ENCODE results near the gene R3HCC1L.
"Not testable (repeated sequence)": the region's sequence is repeated elsewhere in the genome, so short reads cannot be mapped to it uniquely, and the experiment has no call there.

R3HCC1L gene

DNA sequence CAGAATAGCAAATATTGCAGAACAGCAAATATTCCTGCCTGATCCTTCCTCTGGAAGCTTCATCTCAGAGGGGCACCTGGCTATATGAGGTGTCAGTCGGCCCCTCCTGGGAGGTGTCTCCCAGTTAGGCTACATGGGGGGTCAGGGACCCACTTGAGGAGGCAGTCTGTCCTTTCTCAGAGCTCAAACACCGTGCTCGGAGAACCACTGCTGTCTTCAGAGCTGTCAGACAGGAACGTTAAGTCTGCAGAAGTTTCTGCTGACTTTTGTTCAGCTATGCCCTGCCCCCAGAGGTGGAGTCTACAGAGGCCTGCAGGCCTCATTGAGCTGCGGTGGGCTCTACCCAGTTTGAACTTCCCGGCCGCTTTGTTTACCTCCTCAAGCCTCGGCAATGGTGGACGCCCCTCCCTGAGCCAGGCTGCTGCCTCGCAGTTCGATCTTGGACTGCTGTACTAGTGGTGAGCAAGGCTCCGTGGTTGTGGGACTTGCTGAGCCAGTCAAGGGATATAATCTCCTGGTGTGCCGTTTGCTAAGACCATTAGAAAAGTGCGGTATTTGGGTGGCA lies 48.0 kb downstream of the R3HCC1L start:
- not testable (repeated sequence) for DNase-seq

DNA sequence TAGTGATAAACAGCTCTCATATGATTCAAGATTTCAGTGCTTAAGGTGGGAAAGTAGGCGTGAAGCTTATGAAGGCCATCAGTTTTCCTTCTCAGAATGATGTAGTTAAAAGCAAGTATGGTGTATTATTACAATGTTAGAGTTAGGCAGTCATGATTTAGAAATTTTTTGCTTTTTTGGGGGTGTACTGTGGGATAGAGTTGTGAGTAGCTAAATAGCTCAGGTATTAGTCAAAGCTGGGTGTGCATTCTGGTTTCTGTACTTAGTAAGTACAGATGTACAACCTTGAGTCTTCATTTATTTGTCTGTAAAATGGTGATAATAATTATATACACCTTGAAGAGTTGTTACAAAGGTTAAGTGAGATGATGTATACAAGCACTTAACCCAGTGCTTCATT lies 52.2 kb downstream of the R3HCC1L start:
- DNase-seq, result no peak

DNA sequence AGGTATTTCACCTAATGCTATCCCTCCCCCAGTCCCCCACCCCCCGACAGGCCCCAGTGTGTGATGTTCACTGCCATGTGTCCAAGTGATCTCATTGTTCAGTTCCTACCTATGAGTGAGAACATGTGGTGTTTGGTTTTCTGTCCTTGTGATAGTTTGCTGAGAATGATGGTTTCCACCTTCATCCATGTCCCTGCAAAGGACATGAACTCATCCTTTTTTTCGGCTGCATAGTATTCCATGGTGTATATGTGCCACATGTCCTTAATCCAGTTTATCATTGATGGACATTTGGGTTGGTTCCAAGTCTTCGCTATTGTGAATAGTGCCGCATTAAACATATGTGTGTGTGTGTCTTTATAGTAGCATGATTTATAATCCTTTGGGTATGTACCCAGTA lies 56.3 kb downstream of the R3HCC1L start:
- not testable (repeated sequence) for DNase-seq

DNA sequence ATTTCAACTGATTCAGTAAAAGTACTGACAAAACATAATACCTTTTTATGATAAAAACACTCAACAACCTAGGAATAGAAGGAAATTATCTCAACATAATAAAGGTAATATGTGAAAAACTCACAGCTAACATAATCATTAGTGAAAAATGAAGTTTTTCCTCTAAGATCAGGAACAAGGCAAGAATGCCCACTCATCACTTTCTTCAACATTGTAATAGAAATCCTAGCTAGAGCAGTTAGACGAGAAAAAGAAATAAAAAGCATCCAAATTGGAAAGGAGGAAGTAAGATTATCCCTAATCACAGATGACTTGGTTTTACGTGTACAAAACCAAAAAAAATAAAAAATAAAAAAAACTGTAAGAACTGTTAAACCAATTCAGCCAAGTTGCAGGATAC lies 58.6 kb downstream of the R3HCC1L start:
- no peak for DNase-seq

DNA sequence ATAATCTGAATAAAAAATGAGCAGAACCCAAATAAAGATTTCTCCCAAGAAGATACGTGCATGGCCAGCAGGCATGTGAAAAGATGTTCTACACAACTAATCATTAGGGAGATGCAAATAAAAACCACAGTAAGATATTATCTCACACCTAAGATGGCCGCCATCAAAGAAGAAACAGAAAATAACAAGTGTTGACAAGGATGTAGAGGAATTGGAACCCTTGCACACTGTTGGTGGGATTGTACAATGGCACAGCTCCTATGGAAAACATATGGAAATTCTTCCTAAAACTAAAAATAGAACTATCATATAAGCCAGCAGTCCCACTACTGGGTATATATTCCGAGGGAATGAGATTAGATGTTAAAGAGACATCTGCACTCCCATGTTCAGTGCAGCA lies 60.2 kb downstream of the R3HCC1L start:
- no peak for DNase-seq

DNA sequence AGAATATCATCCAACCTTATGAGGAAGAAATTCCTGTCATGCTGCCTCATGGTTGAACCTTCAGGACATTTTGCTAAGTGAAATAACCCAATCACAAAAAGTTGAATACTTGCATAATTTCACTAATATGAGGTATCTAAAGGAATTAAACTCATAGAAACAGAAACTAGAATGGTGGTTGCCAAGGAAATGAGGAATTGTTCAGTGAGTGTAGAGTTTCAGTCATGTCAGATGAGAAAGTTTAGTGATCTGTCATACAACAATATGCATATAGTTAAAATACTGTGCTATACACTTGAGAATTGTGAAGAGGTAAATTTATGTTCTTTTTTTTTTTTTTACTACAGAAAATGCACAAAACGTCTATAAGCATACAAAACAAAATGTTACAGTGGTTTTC lies 60.7 kb downstream of the R3HCC1L start:
- DNase-seq, result no peak

DNA sequence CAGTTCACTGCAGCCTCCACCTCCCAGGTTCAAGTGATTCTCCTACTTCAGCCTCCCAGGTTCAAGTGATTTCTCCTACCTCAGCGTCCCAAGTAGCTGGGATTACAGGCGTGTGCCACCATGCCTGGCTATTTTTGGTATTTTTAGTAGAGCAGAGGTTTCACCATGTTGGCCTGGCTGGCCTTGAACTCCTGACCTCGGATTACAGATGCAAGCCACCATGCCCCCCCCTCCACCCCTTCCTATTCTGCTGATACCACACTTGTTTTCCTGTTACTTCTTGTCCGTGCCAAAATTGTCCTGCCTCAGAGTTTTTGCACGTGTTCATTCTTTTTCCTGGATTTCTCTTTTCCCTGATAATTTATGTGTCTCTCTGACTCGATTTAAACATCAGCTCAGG lies 62.5 kb downstream of the R3HCC1L start:
- no peak for DNase-seq

DNA sequence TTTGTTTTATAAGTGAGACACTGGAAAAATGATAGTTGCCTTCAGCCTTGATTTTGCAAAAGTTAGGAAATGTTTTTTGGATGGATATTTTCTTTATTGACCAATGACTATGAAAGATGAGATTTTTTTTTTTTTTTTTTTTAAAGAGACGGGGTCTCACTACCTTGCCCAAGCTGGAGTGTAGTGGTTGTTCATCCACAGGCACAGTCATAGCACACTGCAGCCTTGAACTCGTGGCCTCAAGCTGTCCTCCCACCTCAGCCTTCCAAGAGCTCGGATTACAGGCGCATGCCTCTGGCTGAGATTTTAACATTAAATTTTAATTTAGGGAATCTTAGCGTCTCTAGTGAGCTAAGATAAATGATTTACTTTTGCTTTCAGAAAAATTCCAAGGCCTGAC lies 67.3 kb downstream of the R3HCC1L start:
- DNase-seq, result no peak

DNA sequence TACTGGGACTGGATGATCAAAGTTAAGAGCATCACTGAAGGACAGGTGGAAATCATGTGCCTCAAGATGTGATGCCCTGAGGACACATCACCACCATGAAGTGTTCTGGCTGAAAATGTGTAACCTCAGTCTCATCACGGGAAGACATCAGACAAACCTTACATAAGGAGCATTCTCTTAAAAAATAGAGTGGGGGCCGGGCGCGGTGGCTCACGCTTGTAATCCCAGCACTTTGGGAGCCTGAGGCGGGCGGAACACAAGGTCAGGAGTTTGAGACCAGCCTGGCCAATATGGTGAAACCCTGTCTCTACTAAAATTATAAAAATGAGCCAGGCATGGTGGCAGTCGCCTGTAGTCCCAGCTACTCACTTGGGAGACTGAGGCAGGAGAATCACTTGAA lies 67.9 kb downstream of the R3HCC1L start:
- DNase-seq, result no peak

DNA sequence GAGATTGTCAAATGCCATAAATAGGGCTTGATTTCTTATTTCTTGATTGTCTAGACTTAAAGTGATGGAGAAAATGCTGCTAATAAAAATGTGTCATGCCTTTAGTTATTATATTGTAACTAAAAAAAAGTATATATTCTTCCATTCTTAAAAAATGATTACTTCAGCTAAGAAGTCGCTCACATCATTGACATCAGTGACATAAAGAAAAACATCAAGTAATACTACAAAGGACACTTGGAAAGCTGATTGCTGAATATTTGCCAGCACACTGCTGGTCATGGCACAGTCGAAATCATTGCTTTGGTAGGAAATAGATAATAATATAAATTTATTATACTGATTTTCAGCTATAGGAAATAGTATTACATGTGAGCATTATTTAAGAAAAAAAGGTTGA lies 70.9 kb downstream of the R3HCC1L start:
- no peak for DNase-seq

DNA sequence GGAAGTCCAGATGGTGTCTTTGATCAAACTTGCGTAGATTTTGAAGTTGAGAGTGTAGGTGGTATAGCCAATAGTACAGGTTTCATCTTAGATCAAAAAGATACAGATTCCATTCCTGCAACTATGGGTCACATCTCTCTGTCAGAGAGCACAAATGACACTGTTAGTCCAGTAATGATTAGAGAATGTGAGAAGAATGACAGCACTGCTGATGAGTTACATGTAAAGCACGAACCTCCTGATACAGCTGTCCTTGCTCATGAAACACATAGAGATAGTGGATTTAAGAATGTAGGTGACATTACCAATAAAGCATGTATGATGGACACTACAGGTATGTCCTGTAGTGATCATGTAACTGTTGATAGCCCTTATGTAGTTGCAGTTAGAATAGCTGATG lies 74.5 kb downstream of the R3HCC1L start:
- DNase-seq, result no peak

DNA sequence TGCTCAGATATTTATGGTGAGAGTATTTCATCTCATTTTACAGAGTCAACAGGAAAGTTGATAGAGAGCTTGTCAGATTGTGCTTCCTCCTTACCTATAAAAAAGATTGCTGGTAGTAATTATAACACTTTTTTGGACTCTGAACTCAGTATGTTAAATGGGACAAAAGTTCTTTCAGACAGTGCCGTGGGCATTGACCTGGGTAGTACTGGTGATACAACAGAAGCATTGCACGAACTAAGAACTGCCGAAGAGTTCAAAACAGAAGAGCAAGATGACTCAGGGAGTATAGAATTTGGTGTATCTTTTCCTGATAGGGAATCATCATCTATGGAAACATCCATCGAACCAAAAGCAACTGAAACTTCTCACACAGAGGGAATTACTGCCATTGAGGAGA lies 75.0 kb downstream of the R3HCC1L start:
- no peak for DNase-seq

DNA sequence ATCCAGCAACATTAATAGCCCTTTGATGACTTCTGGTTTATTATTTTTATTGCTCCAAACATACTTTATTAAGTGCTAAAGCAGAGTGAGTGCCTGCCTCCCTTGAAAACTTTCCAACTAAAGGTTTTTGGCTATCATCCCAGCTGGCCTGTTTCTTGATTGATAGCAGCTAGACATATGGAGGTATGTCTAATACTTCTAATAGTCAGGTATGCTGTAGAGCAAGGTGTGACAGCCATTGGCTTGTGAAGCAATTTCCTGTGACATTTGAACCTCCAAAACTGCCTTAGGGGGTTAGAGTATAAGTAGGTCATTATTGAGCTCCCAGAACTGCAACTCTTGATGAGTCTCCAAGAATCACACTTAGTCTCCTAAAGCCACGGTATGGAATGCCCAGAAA lies 77.7 kb downstream of the R3HCC1L start:
- DNase-seq, result no peak

DNA sequence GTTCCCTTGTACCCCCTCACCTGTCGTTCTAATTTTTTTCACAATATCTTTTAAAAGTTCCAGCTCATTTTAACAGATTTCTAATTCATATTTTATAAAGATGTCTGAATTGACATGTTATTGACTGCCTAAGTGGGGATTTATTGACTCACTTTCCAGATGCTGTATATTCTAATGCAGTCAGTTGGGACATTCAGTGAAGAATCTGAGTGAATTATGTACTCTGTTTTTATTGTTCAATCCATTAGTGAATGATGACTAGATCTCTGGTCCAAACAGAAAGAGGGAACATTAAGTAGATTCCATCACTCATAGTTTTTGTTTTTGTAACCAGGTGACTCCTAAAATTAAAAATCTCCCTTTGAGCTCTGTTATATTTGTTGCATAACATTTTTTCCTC lies 79.3 kb downstream of the R3HCC1L start:
- DNase-seq, result no peak

DNA sequence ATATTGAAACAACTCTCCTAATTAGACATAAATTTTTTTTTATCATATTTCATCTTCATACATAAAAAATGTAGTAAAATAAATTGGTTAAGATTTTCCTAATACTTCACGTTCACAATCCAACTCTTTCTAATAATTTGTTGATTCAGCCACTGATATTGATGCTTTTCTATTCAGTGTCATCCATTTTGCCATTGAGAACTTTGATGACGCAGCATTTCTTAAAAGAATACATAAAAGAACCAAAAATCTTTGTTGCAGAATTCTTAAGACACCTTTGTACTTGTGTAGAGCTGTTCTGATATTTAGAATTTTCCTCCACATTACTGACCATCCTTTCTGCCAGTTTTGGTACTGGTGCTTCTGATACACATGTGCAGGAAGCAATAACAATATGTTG lies 80.9 kb downstream of the R3HCC1L start:
- no peak for DNase-seq

DNA sequence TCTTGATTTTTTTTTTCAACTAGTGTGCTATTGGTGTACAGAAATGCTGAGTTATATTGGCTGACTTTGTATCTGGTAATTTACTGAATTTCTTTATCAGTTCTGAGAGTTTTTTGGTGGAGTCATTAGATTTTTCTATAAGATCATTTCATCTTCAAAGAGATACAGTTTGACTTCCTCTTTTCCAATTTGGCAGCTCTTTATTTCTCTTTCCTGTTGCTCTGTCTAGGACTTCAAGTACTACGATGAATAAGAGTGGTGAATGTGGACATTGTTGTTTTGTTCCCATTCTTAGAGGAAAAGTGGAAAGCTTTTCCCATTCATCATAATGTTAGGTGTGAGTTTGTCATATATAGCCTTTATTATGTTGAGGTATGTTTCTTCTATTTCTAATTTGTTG lies 83.3 kb downstream of the R3HCC1L start:
- DNase-seq, result no peak

DNA sequence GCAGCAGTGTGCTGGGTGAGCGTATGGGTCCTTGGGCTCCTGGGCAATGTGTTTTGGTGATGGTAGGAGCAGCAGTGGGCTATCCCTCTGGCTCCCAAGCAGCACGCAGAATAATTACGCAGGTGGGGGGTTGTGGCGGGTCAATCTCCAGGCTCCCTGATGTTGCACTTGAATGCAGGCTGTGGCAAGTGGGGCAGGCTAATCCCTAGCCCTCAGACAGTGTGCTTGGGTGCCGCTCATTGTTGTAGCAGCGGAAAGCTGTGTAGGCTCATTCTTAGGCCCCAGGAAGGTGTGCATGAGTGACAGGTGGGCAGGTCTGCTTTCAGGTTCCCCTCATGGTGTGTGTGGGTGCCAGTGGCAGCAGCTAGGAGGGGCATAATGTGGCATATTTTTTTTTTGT lies 89.4 kb downstream of the R3HCC1L start:
- DNase-seq, result no peak

DNA sequence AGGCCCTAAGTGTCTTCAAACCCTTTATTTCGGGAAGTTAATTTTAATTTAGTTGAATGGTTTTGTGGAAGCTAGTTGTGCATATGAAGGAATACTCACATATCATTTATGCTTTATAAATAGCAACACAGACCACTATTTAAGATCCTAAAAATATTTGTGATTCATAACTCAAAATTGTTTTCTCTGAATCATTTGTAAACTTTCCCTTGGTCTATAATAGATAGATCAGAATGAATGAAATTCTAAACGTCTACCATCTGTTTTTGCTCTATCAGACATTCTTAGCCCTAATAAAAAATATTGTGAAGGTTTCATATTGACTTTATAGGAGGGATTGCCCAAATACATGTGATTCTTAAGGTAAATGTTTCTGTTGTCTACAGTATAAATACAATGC lies 90.1 kb downstream of the R3HCC1L start:
- no peak for DNase-seq

DNA sequence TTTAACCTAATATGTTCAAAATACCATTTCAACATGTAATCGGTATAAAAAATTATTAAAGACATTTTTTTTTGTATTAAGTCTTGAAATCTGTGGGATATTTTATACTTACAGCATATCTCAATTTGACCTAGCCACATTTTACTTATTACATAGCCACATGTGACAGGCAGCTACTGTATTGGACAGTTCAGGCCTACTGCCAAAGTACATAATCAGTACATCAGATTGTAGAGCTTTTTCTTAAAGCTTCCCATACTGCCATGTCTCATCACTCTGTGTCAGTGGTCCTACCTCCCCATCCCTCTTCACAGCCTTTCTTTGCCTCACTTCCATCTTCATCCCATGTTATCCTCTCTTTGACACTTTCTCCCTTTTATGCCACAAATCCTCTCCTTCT lies 90.5 kb downstream of the R3HCC1L start:
- DNase-seq, result no peak

DNA sequence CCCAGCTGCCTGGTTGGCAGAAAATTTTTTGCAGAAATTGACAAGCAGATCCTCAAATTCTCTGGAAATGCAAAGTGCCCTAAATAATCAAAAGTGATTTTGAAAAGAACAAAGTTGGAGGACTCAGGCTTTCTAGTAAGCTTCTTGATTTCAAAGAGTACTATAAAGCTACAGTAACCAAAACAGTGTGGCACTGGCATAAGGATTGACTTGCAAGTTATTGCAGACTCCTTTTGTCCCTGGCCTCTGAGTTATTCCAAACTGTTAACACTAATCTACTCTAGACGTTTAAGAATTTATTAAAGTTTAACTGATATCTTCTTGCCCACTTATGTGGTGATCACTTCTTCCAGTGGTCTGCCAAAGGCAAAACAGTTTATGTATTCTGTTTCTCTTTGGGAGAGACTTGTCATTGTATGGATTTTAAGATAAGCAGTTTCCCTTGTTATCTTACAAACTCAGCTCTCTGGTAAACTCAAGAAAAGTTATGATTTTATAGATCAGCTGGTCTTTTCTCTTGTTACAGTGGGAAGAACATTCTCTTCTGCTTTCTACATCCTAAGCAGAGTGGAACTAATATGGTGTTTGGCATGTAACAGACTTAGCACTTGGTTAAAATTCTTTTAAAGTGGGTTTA lies 92.2 kb downstream of the R3HCC1L start:
- no peak for DNase-seq

DNA sequence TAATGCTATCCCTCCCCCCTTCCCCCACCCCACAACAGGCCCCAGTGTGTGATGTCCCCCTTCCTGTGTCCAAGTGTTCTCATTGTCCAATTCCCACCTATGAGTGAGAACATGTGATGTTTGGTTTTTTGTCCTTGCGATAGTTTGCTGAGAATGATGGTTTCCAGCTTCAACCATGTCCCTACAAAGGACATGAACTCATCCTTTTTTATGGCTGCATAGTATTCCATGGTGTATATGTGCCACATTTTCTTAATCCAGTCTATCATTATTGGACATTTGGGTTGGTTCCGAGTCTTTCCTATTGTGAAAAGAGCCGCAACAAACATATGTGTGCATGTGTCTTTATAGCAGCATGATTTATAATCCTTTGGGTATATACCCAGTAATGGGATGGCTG lies 93.3 kb downstream of the R3HCC1L start:
- DNase-seq, result not testable (repeated sequence)

DNA sequence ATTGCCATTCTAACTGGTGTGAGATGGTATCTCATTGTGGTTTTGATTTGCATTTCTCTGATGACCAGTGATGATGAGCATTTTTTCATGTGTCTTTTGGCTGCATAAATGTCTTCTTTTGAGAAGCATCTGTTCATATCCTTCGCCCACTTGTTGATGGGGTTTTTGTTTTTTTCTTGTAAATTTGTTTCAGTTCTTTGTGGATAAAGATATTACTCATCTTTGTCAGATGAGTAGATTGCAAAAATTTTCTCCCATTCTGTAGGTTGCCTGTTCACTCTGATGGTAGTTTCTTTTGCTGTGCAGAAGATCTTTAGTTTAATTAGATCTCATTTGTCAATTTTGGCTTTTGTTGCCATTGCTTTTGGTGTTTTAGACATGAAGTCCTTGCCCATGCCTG lies 93.8 kb downstream of the R3HCC1L start:
- DNase-seq, result not testable (repeated sequence)

DNA sequence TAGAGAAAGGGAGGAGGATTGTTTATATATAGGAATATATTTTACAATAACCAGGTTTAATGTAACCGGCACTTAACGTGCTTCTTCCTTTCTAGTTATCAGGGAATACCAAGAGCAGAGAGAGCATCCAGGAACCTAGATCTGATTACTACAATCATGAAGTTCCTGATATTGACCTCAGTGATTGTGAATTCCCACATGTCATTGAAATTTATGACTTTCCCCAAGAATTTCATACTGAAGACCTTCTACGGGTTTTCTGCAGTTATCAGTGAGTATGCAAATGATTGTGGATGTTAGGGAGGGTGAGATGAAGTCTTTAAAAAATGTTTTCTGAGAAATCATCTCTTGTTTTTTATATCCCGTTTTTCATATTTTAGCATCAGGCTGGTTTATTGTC lies 97.0 kb downstream of the R3HCC1L start:
- DNase-seq, result no peak

DNA sequence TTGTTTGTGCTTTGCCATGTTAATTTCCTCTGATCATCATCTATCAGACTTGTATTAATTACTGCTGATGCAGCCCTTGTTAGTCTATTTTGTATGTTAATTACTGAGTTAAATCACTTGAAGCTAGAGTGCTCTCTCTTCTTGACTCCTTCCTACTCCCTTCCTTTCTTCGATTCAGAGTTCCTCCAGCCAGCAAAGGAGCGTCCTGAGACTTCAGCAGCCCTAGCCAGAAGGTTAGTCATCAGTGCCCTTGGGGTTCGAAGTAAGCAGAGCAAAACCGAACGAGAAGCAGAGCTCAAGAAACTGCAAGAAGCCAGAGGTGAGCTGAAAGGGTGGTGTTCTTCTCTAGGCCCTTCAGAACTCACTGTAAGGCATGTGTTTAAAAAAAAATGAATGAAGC lies 101.4 kb downstream of the R3HCC1L start:
- DNase-seq, result no peak

DNA sequence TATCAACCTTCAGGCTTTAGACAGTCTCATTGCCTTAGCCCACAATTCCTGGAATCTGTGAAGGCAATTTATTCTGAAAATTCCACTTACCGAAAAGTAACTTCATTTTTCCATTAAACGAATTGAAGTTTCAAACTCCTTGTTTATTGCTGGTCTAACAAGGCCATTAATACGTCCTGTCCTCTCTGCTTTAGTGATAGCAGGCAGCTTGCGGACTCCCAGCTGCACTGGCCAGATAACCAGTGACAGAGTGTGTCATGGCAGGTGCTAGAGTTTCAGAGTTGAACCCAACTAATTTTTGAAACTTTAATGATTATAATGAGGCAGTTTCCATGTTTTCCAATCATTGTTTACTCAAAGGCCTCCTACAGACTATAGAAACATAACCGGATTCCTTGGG lies 102.4 kb downstream of the R3HCC1L start:
- DNase-seq, result no peak

DNA sequence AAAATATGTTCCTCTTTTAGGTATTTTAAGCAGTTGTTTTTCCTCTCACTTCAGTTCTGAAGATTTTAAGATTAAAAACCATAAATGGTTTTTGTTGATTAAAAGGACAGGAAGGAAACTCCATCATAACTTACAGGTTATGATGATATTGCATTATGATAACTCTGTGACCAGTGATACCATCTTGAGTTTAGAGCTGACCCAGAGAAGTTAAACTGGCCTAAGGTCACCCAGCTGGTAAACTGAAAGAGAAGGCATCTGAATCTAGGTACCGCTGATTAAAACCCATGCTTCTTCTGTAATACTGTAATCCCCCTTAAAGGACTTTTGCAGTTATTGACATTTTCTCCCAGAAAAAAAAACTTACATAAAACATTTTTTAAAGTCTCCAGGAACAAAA lies 103.9 kb downstream of the R3HCC1L start:
- DNase-seq, result no peak

All from NCI-H2227 treated with DMSO at 0.1 percent for 48 hours (cell line).